K562 (cell line): ENCODE data around the gene KNDC1. TPM values are rescaled to one million over a fixed set of nuclear protein-coding genes. Genes with fewer than 3 reads are reported as not detected.

ENCODE experiments used
- ATAC-seq: fragments of 200-7000 bp; cut with Tn5 transposase; 3 replicates; pipeline ENCODE4 v1.9.1; 2020; ENCODE audit warnings: moderate library complexity
- BruUV-seq: library from RNA; stranded (reverse); fragments of 400-500 nt; replicated peaks from 2 replicates; lab custom pipeline; 2021; lab: Mats Ljungman, UMichigan
- CTCF ChIA-PET: fragments of 300-600 bp; formaldehyde crosslinking; extraction: SDS; loops from one replicate; lab custom pipeline; 2021; ENCODE audit warnings: low intra/inter-chr PET ratio; lab: Yijun Ruan, JAX
- POLR2A ChIA-PET: fragments of 300-600, 350-650 bp; sonication (Branson Sonifier 250); formaldehyde crosslinking; extraction: SDS; loops from one replicate; lab custom pipeline; 2021; ENCODE audit warnings: antibody characterized with exemption, inconsistent platforms; lab: Yijun Ruan, JAX
- DNase-seq, 4 experiments: peaks; one replicate each; pipeline versions ENCODE4 v3.0.0 to v3.0.0-alpha.2; 2011 to 2018; ENCODE audit warnings: low spot score in 3 of 4, mixed read lengths in 3 of 4; ENCODE audit errors: extremely low read depth in 1 of 4
- FAIRE-seq: peaks from 2 replicates; lab custom pipeline; 2011; peaks lifted over from hg19 to GRCh38; lab: Jason Lieb, UNC
- H2AFZ ChIP-seq: 2 replicates; pipeline ENCODE4 v1.6.0; 2011; ENCODE audit warnings: low read depth, low read length, control low read depth, inconsistent platforms
- H3K27ac ChIP-seq: fragments of 200-600 bp; 3 replicates; pipeline ENCODE4 v1.8.0; 2011; ENCODE audit warnings: low read depth, mild to moderate bottlenecking, control low read depth, inconsistent platforms, low read length, moderate library complexity, mixed read lengths; ENCODE audit errors: extremely low read depth
- H3K27me3 ChIP-seq, 2 experiments: fragments of 300-600 bp in 1 of 2; 2 replicates in 1 of 2; 3 replicates in 1 of 2; pipeline versions ENCODE4 v1.6.0 to v1.8.0; 2011; ENCODE audit warnings: inconsistent platforms in 2 of 2, low read length in 2 of 2, mild to moderate bottlenecking in 1 of 2, mixed read lengths in 1 of 2, moderate library complexity in 1 of 2; ENCODE audit not compliant: control insufficient read depth in 2 of 2, insufficient read depth in 2 of 2
- H3K36me3 ChIP-seq: fragments of 300-600 bp; 3 replicates; pipeline ENCODE4 v1.8.0; 2011; ENCODE audit warnings: mild to moderate bottlenecking, low read length, inconsistent platforms; ENCODE audit not compliant: control insufficient read depth, insufficient read depth
- H3K4me1 ChIP-seq, 2 experiments: fragments of 200-600 bp in 1 of 2; replicated peaks in 1 of 2; 2 replicates in 1 of 2; 3 replicates in 1 of 2; pipeline versions ENCODE4 v1.5.1 to v1.8.0; 2011; ENCODE audit warnings: inconsistent platforms in 2 of 2, low read length in 2 of 2, mild to moderate bottlenecking in 1 of 2, mixed read lengths in 1 of 2, moderate library complexity in 1 of 2; ENCODE audit not compliant: control insufficient read depth in 2 of 2, insufficient read depth in 2 of 2
- H3K4me2 ChIP-seq: 2 replicates; pipeline ENCODE4 v1.6.1; 2011; ENCODE audit warnings: low read length, control low read depth, inconsistent platforms, mixed read lengths; ENCODE audit not compliant: insufficient read depth
- H3K4me3 ChIP-seq: fragments of 200-600 bp; sonication (generic), shearing (Covaris generic); 2 replicates; pipeline ENCODE4 v1.5.1; 2016; ENCODE audit warnings: control low read depth, inconsistent platforms
- H3K79me2 ChIP-seq: fragments of 200-600 bp; 3 replicates; pipeline ENCODE4 v1.8.0; 2011; ENCODE audit warnings: low read length, inconsistent platforms; ENCODE audit not compliant: control insufficient read depth, insufficient read depth
- H3K9ac ChIP-seq, 2 experiments: 2 replicates each; pipeline versions ENCODE4 v1.6.0 to v1.6.1; 2011; ENCODE audit warnings: low read depth in 2 of 2, low read length in 2 of 2, control low read depth in 1 of 2, inconsistent platforms in 1 of 2, mild to moderate bottlenecking in 1 of 2, mixed read lengths in 1 of 2; ENCODE audit not compliant: insufficient read depth in 1 of 2
- H3K9me1 ChIP-seq: one replicate; pipeline ENCODE4 v1.6.0; 2011; ENCODE audit warnings: inconsistent platforms, mild to moderate bottlenecking, low read length, moderate library complexity; ENCODE audit not compliant: control insufficient read depth, insufficient read depth
- H3K9me3 ChIP-seq: replicated peaks from 2 replicates; pipeline ENCODE4 v1.5.1; 2011; ENCODE audit warnings: low read depth, low read length, inconsistent platforms; ENCODE audit not compliant: control insufficient read depth, insufficient read depth
- H4K20me1 ChIP-seq: replicated peaks from 2 replicates; pipeline ENCODE4 v1.6.1; 2011; ENCODE audit warnings: low read length, inconsistent platforms, mixed read lengths; ENCODE audit not compliant: control insufficient read depth, insufficient read depth
- BRD4 ChIP-seq: fragments of 200-600 bp; sonication (generic); IDR thresholded peaks from 2 replicates; pipeline ENCODE4 v1.6.1; 2017; ENCODE audit warnings: inconsistent platforms
- BRD9 ChIP-seq: fragments of 450-650 bp; IDR thresholded peaks from 2 replicates; pipeline ENCODE4 v1.6.1; 2018; ENCODE audit warnings: low read depth; ENCODE audit not compliant: partially characterized antibody
- CBX1 ChIP-seq: sonication (generic); IDR thresholded peaks from 2 replicates; pipeline ENCODE4 v1.6.1; 2016; ENCODE audit warnings: antibody characterized with exemption, low read depth, mild to moderate bottlenecking
- CC2D1A ChIP-seq: fragments of 450-650 bp; IDR thresholded peaks from 2 replicates; pipeline ENCODE4 v1.6.1; 2017; ENCODE audit warnings: mild to moderate bottlenecking
- ETS1 ChIP-seq: conservative IDR thresholded peaks from 2 replicates; pipeline ENCODE4 v1.6.1; 2011; ENCODE audit warnings: low read depth, mild to moderate bottlenecking, low read length; ENCODE audit not compliant: control insufficient read depth
- NEUROD1 ChIP-seq: fragments of 150-350 bp; IDR thresholded peaks from 2 replicates; pipeline ENCODE4 v1.6.1; 2014; ENCODE audit warnings: borderline replicate concordance, low read length, low read depth; ENCODE audit not compliant: partially characterized antibody
- NFE2L1 ChIP-seq: fragments of 450-650 bp; IDR thresholded peaks from 2 replicates; pipeline ENCODE4 v1.6.1; 2016; ENCODE audit warnings: missing genetic modification characterization, low read depth, mild to moderate bottlenecking, missing compliant biosample characterization, moderate library complexity, borderline replicate concordance
- PPARD ChIP-seq: fragments of 250-450 bp; sonication (Bioruptor Pico); IDR thresholded peaks from 2 replicates; pipeline ENCODE4 v1.8.0; 2022; ENCODE audit warnings: inconsistent platforms, mild to moderate bottlenecking, moderate library complexity
- SMARCA4 ChIP-seq: fragments of 450-650 bp; IDR thresholded peaks from 2 replicates; pipeline ENCODE4 v1.6.1; 2016
- THRA ChIP-seq: fragments of 450-650 bp; IDR thresholded peaks from 2 replicates; pipeline ENCODE4 v1.6.1; 2017; ENCODE audit warnings: mild to moderate bottlenecking, moderate library complexity
- ZNF217 ChIP-seq: sonication (generic); formaldehyde crosslinking; IDR thresholded peaks from 2 replicates; pipeline ENCODE4 v1.8.0; 2022; ENCODE audit warnings: mild to moderate bottlenecking, missing genetic modification reagents
- ZNF277 ChIP-seq: fragments of 250-450 bp; sonication (Bioruptor Pico); IDR thresholded peaks from 2 replicates; pipeline ENCODE4 v1.8.0; 2022; ENCODE audit warnings: inconsistent platforms, mild to moderate bottlenecking, moderate library complexity, borderline replicate concordance
- ZNF431 ChIP-seq: sonication (generic); formaldehyde crosslinking; IDR thresholded peaks from 2 replicates; pipeline ENCODE4 v1.8.0; 2022; ENCODE audit warnings: mild to moderate bottlenecking, missing genetic modification reagents
- ZNF584 ChIP-seq: fragments of 200-800 bp; sonication (Bioruptor generic); IDR thresholded peaks from 2 replicates; pipeline ENCODE4 v1.6.1; 2016; ENCODE audit warnings: low read depth, mild to moderate bottlenecking, missing genetic modification characterization, missing compliant biosample characterization
- ZNF592 ChIP-seq: fragments of 450-650 bp; IDR thresholded peaks from 2 replicates; pipeline ENCODE4 v1.6.1; 2017; ENCODE audit warnings: antibody characterized with exemption, mild to moderate bottlenecking
- ZNF717 ChIP-seq: fragments of 250-450 bp; sonication (Bioruptor Pico); IDR thresholded peaks from 2 replicates; pipeline ENCODE4 v1.5.0; 2021
- ZSCAN29 ChIP-seq: fragments of 450-650 bp; IDR thresholded peaks from 2 replicates; pipeline ENCODE4 v1.6.1; 2017
- WGBS: fragments of 100-300 bp; shearing (Covaris generic); methylation state at CpG from one replicate; pipeline ENCODE4 v1.1.6; 2016; ENCODE audit warnings: low coverage, mixed read lengths; ENCODE audit not compliant: insufficient coverage; ENCODE audit errors: missing lambda C conversion rate; 5-methylcytosine and 5-hydroxymethylcytosine counted together
- in situ Hi-C: fragments of 300-500 bp; cut with MboI; formaldehyde crosslinking; loops from 4 replicates; pipeline ENCODE4 v1.15.0; 2018; ENCODE audit warnings: inconsistent platforms, mixed read lengths
- intact Hi-C: fragments of 100-400 bp; cut with micrococcal nuclease; formaldehyde crosslinking; loops from 2 replicates; pipeline ENCODE4 v1.14.2; 2022
- polyA plus RNA-seq, 8 experiments: library from polyadenylated mRNA; depleted of rRNA in 4 of 8; stranded (reverse) in 5 of 8; unstranded in 3 of 8; fragments of >200 nt; fragmentation: Nextera tagmentation in 2 of 8; fragmentation: Illumina TruSeq in 1 of 8; extraction: Ambion mirVana in 2 of 8; extraction: Trizol in 1 of 8; gene quantifications; 2 replicates each; pipeline versions ENCODE4 v1.2.1 to v1.2.3, GENCODE V29; 2011 to 2014; ENCODE audit warnings: inconsistent platforms in 1 of 8, missing spikeins in 1 of 8
- total RNA-seq, 7 experiments: library from RNA; depleted of rRNA in 6 of 7; stranded (reverse); fragments of >200 nt in 6 of 7; fragmentation: Illumina TruSeq in 2 of 7; extraction: Trizol in 2 of 7; gene quantifications; 2 replicates each; pipeline versions ENCODE4 v1.2.1 to v1.2.3, GENCODE V29; 2011 to 2021; ENCODE audit warnings: low replicate concordance in 1 of 7

The KNDC1 gene
- total and polyA plus RNA-seq, 9 of the 15 experiments (the other 6 are each of a cell fraction or from before 2014, with no cell fraction given), result 0.07 to 0.26 (median 0.11) TPM; not detected in 6

GRCh38 chr10:133264461-133264860 is 104.4 kb downstream of the KNDC1 start:
- CTCF ChIA-PET, result no interaction called here
- DNase-seq (no peak), ATAC-seq (no peak), FAIRE-seq (no peak)
- in situ Hi-C loops, result no loop called here
- intact Hi-C loops, result no loop called here
- Histone ChIP-seq H3K27me3 (no peaks in the 10 kb centered on the region), H3K27ac (no peak overlapping the region), H3K36me3 (no peaks in the 10 kb centered on the region), H3K4me1 (peaks cover 2 to 80% of the 10 kb centered on the region in 2 experiments; a peak in 3 of 5 replicates), H2AFZ (no peak overlapping the region), H3K79me2 (no peaks in the 10 kb centered on the region), H3K4me3 (no peak overlapping the region), H3K4me2 (no peak overlapping the region), H3K9me1 (no peaks in the 10 kb centered on the region), H3K9ac (no peak overlapping the region), H3K9me3 (no peaks in the 10 kb centered on the region), H4K20me1 (no peaks in the 10 kb centered on the region)
- POLR2A ChIA-PET, result interaction anchor here (1.0 kb wide), 1 partner anchor 15 kb away, joined by 3 read pairs; no protein-coding TSS in a partner anchor
- WGBS, result 28% methylated on average over 8 of the region's 9 CpGs
- no TSS peak for BruUV-seq
- TF ChIP-seq SMARCA4 (no peak), ZNF277 (no peak), BRD9 (no peak), PPARD (CRISPR knock-in tag) (no peak), THRA (no peak), ZNF717 (no peak), CC2D1A (no peak), ZNF431 (CRISPR knock-in tag) (no peak), BRD4 (no peak), ZNF584 (CRISPR knock-in tag) (no peak), ETS1 (no peak), ZNF592 (no peak), NFE2L1 (tag) (no peak), CBX1 (no peak), ZSCAN29 (no peak), NEUROD1 (no peak), ZNF217 (no peak)
